ENCODE data around the gene ASPHD1. TPM values are rescaled to one million over a fixed set of nuclear protein-coding genes. Genes with fewer than 3 reads are reported as not detected.

Gene ASPHD1
- total RNA-seq, 1 experiment from 2014 or later, result 5.7 TPM

GRCh38 chr16:29943846-29944799 is 43.8 kb downstream of the ASPHD1 start:
- Mint-ChIP-seq H3K4me1 (ENCODE audit: insufficient read depth, unreplicated experiment) (peaks cover 8% of the 10 kb centered on the region), H3K9me3 (ENCODE audit: unreplicated experiment) (no peaks in the 10 kb centered on the region), H3K27ac (ENCODE audit: low read depth, unreplicated experiment) (peak overlapping the region; percentile 65), H3K4me3 (ENCODE audit: unreplicated experiment) (peak overlapping the region; percentile 24), H3K27me3 (ENCODE audit: insufficient read depth, unreplicated experiment) (no peaks in the 10 kb centered on the region), H3K36me3 (ENCODE audit: insufficient read depth, unreplicated experiment) (no peaks in the 10 kb centered on the region)
- peak; percentile 96 for DNase-seq (ENCODE audit: unreplicated experiment)
- intact Hi-C loops (cut with micrococcal nuclease), result loop anchor here (1.0 kb wide), 1 partner anchor 18 kb away; the partner anchor contains the start of gene KCTD13
- TF ChIP-seq CTCF (IDR thresholded peaks at IDR 0.05; ENCODE audit: unreplicated experiment), result no peak
- CTCF ChIA-PET, result interaction anchor here (0.5 to 3.8 kb wide), 17 partner anchors 13 to 1667 kb away, joined by 3 to 25 read pairs (median 3); partner anchors contain the start of genes C16orf92, MVP, PRRT2 and TMEM219
- POLR2A ChIA-PET, result interaction anchor here (0.6 to 5.3 kb wide), 21 partner anchors 8 to 991 kb away, joined by 3 to 54 read pairs (median 4); partner anchors contain the start of genes ASPHD1, HIRIP3, INO80E and KCTD13
- no TSS peak for BruUV-seq (replicated peaks)

- DNase-seq (ENCODE audit: unreplicated experiment), result no peak
- H3K4me3 Mint-ChIP-seq (ENCODE audit: unreplicated experiment), result no peak overlapping the region
- H3K4me1 Mint-ChIP-seq (ENCODE audit: insufficient read depth, unreplicated experiment), result peaks cover 8% of the 10 kb centered on the region
- BruUV-seq (replicated peaks), result no TSS peak
- H3K36me3 Mint-ChIP-seq (ENCODE audit: insufficient read depth, unreplicated experiment), result no peaks in the 10 kb centered on the region
- H3K27ac Mint-ChIP-seq (ENCODE audit: low read depth, unreplicated experiment), result no peak overlapping the region
- no peak for TF ChIP-seq CTCF (IDR thresholded peaks at IDR 0.05; ENCODE audit: unreplicated experiment)
- intact Hi-C loops (cut with micrococcal nuclease), result no loop called here
- ChIA-PET POLR2A (interaction anchor here (0.6 to 0.7 kb wide), 2 partner anchors 8 to 13 kb away, joined by 3 read pairs; no protein-coding TSS in a partner anchor), CTCF (interaction anchor here (0.8 to 1.2 kb wide), 2 partner anchors 46 to 219 kb away, joined by 3 to 4 read pairs; no protein-coding TSS in a partner anchor)
- H3K9me3 Mint-ChIP-seq (ENCODE audit: unreplicated experiment), result no peaks in the 10 kb centered on the region
- no peaks in the 10 kb centered on the region for H3K27me3 Mint-ChIP-seq (ENCODE audit: insufficient read depth, unreplicated experiment)
Observed at GRCh38 chr16:29947897-29948296, 47.6 kb downstream of the ASPHD1 start.

- Mint-ChIP-seq H3K9me3 (ENCODE audit: unreplicated experiment) (no peaks in the 10 kb centered on the region), H3K27ac (ENCODE audit: low read depth, unreplicated experiment) (no peak overlapping the region), H3K4me1 (ENCODE audit: insufficient read depth, unreplicated experiment) (no peaks in the 10 kb centered on the region), H3K4me3 (ENCODE audit: unreplicated experiment) (no peak overlapping the region), H3K36me3 (ENCODE audit: insufficient read depth, unreplicated experiment) (no peaks in the 10 kb centered on the region), H3K27me3 (ENCODE audit: insufficient read depth, unreplicated experiment) (no peaks in the 10 kb centered on the region)
- intact Hi-C loops (cut with micrococcal nuclease), result no loop called here
- no peak for DNase-seq (ENCODE audit: unreplicated experiment)
- ChIA-PET POLR2A (interaction anchor here (1.0 to 1.8 kb wide), 3 partner anchors 11 to 51 kb away, joined by 4 to 6 read pairs (median 4); partner anchors contain the start of gene TMEM219), CTCF (interaction anchor here (0.6 kb wide), 1 partner anchor 28 kb away, joined by 3 read pairs; no protein-coding TSS in a partner anchor)
- no peak for TF ChIP-seq CTCF (IDR thresholded peaks at IDR 0.05; ENCODE audit: unreplicated experiment)
- no TSS peak for BruUV-seq (replicated peaks)
Observed at GRCh38 chr16:29950806-29951461, 50.6 kb downstream of the ASPHD1 start.
